IMR-90 (cell line): ENCODE data around the gene NUDT1. TPM values are rescaled to one million over a fixed set of nuclear protein-coding genes. Genes with fewer than 3 reads are reported as not detected.

ENCODE experiments used
- ATAC-seq: fragments of 200-7000 bp; cut with Tn5 transposase; 2 replicates; pipeline ENCODE4 v1.9.1; 2020; ENCODE audit warnings: low read depth, mild to moderate bottlenecking, moderate library complexity
- BruUV-seq: library from RNA; stranded (reverse); fragments of 400-500 nt; replicated peaks from 2 replicates; lab custom pipeline; 2021; lab: Mats Ljungman, UMichigan
- CTCF ChIA-PET: fragments of 300-600 bp; formaldehyde crosslinking; extraction: SDS; loops from one replicate; lab custom pipeline; 2021; ENCODE audit warnings: antibody characterized with exemption; lab: Yijun Ruan, JAX
- POLR2A ChIA-PET: fragments of 300-600 bp; sonication (Branson Sonifier 250); formaldehyde crosslinking; loops from one replicate; lab custom pipeline; 2022; ENCODE audit warnings: antibody characterized with exemption; ENCODE audit not compliant: unreplicated experiment; lab: Charles Lee
- DNase-seq: peaks from one replicate; pipeline ENCODE4 v3.0.0; 2013
- H2AFZ ChIP-seq: replicated peaks from 2 replicates; pipeline ENCODE3; 2013; ENCODE audit warnings: low read length, mild to moderate bottlenecking; ENCODE audit not compliant: poor library complexity
- H2AK5ac ChIP-seq: 2 replicates; pipeline ENCODE4 v1.6.1; 2013; ENCODE audit warnings: low read depth, low read length, inconsistent platforms
- H2AK9ac ChIP-seq: replicated peaks from 2 replicates; pipeline ENCODE3; 2013; ENCODE audit warnings: mild to moderate bottlenecking, low read depth, low read length, moderate library complexity; ENCODE audit not compliant: poor library complexity
- H2BK120ac ChIP-seq: 2 replicates; pipeline ENCODE4 v1.6.1; 2013; ENCODE audit warnings: low read depth, low read length, inconsistent platforms
- H2BK15ac ChIP-seq: 3 replicates; pipeline ENCODE4 v1.6.1; 2013; ENCODE audit warnings: low read depth, low read length, inconsistent platforms
- H2BK20ac ChIP-seq: 2 replicates; pipeline ENCODE4 v1.6.1; 2013; ENCODE audit warnings: low read depth, mild to moderate bottlenecking, inconsistent platforms, low read length, moderate library complexity
- H2BK5ac ChIP-seq: 2 replicates; pipeline ENCODE4 v1.6.1; 2013; ENCODE audit warnings: mild to moderate bottlenecking, low read depth, low read length, inconsistent platforms; ENCODE audit not compliant: poor library complexity, severe bottlenecking
- H3K14ac ChIP-seq: replicated peaks from 2 replicates; pipeline ENCODE4 v1.6.1; 2013; ENCODE audit warnings: low read depth, low read length, inconsistent platforms
- H3K18ac ChIP-seq: 2 replicates; pipeline ENCODE4 v1.6.1; 2013; ENCODE audit warnings: low read depth, low read length, control low read depth
- H3K23ac ChIP-seq: 2 replicates; pipeline ENCODE4 v1.6.1; 2013; ENCODE audit warnings: low read depth, low read length, inconsistent platforms
- H3K27ac ChIP-seq: 2 replicates; pipeline ENCODE4 v1.5.1; 2013; ENCODE audit warnings: mild to moderate bottlenecking, control low read depth, low read length; ENCODE audit not compliant: insufficient read depth
- H3K27me3 ChIP-seq: 2 replicates; pipeline ENCODE4 v1.6.1; 2013; ENCODE audit warnings: low read length; ENCODE audit not compliant: control insufficient read depth, insufficient read depth
- H3K36me3 ChIP-seq: 2 replicates; pipeline ENCODE4 v1.6.1; 2013; ENCODE audit warnings: low read length, mixed read lengths; ENCODE audit not compliant: control insufficient read depth, insufficient read depth
- H3K4ac ChIP-seq: 2 replicates; pipeline ENCODE4 v1.6.1; 2013; ENCODE audit warnings: low read depth, low read length, inconsistent platforms
- H3K4me1 ChIP-seq: 2 replicates; pipeline ENCODE4 v1.6.1; 2013; ENCODE audit warnings: low read length, mixed read lengths; ENCODE audit not compliant: control insufficient read depth, insufficient read depth
- H3K4me2 ChIP-seq: 2 replicates; pipeline ENCODE4 v1.6.1; 2013; ENCODE audit warnings: low read depth, mild to moderate bottlenecking, control low read depth, low read length, moderate library complexity
- H3K4me3 ChIP-seq: 2 replicates; pipeline ENCODE4 v1.5.1; 2013; ENCODE audit warnings: low read depth, mild to moderate bottlenecking, control low read depth, low read length, moderate library complexity; ENCODE audit not compliant: insufficient read depth
- H3K56ac ChIP-seq: 2 replicates; pipeline ENCODE4 v1.6.1; 2013; ENCODE audit warnings: low read length, inconsistent platforms; ENCODE audit not compliant: insufficient read depth; ENCODE audit errors: extremely low read depth
- H3K79me1 ChIP-seq, 2 experiments: 2 replicates each; pipeline ENCODE4 v1.6.1; 2013; ENCODE audit warnings: low read length in 2 of 2, inconsistent platforms in 1 of 2, low read depth in 1 of 2
- H3K9ac ChIP-seq: 2 replicates; pipeline ENCODE4 v1.6.1; 2013; ENCODE audit warnings: low read depth, low read length, control low read depth
- H3K9me1 ChIP-seq: 2 replicates; pipeline ENCODE4 v1.6.1; 2013; ENCODE audit warnings: low read length, inconsistent platforms; ENCODE audit not compliant: insufficient read depth
- H3K9me3 ChIP-seq: 2 replicates; pipeline ENCODE4 v1.6.1; 2013; ENCODE audit warnings: low read length; ENCODE audit not compliant: control insufficient read depth, insufficient read depth
- H4K20me1 ChIP-seq: 2 replicates; pipeline ENCODE4 v1.6.1; 2013; ENCODE audit warnings: low read length, inconsistent platforms; ENCODE audit not compliant: insufficient read depth
- H4K5ac ChIP-seq: 2 replicates; pipeline ENCODE4 v1.6.1; 2013; ENCODE audit warnings: mild to moderate bottlenecking, low read depth, low read length, control low read depth
- H4K8ac ChIP-seq, 2 experiments: 2 replicates each; pipeline ENCODE4 v1.6.1; 2013; ENCODE audit warnings: low read depth in 2 of 2, low read length in 2 of 2, control low read depth in 1 of 2, inconsistent platforms in 1 of 2
- H4K91ac ChIP-seq: 2 replicates; pipeline ENCODE4 v1.6.1; 2013; ENCODE audit warnings: low read depth, low read length, inconsistent platforms; ENCODE audit not compliant: insufficient read depth
- FOS ChIP-seq: fragments of 150-350 bp; IDR thresholded peaks from 2 replicates; pipeline ENCODE4 v1.6.1; 2016; ENCODE audit warnings: low read depth, low read length
- MAFK ChIP-seq: IDR thresholded peaks from 2 replicates; pipeline ENCODE4 v1.6.1; 2012; ENCODE audit warnings: low read depth, low read length, improper control_type of control experiment
- MAZ ChIP-seq: IDR thresholded peaks from 2 replicates; pipeline ENCODE4 v1.6.1; 2012; ENCODE audit warnings: low read depth, mild to moderate bottlenecking, low read length, improper control_type of control experiment, moderate library complexity, borderline replicate concordance
- NFE2L2 ChIP-seq: fragments of 150-350 bp; IDR thresholded peaks from 2 replicates; pipeline ENCODE4 v1.6.1; 2016; ENCODE audit warnings: low read depth, mild to moderate bottlenecking, low read length
- POLR2A ChIP-seq: IDR thresholded peaks from 2 replicates; pipeline ENCODE4 v1.6.1; 2012; ENCODE audit warnings: mild to moderate bottlenecking, low read depth, low read length
- RAD21 ChIP-seq: IDR thresholded peaks from 2 replicates; pipeline ENCODE4 v1.6.1; 2012; ENCODE audit warnings: low read length, improper control_type of control experiment
- RCOR1 ChIP-seq: IDR thresholded peaks from 2 replicates; pipeline ENCODE4 v1.6.1; 2012; ENCODE audit warnings: mild to moderate bottlenecking, low read length, improper control_type of control experiment; ENCODE audit not compliant: insufficient replicate concordance
- RFX5 ChIP-seq: IDR thresholded peaks from 2 replicates; pipeline ENCODE4 v1.8.0; 2012; ENCODE audit warnings: low read depth, mild to moderate bottlenecking, low read length, moderate library complexity
- SMC3 ChIP-seq: fragments of 150-350 bp; IDR thresholded peaks from 2 replicates; pipeline ENCODE4 v1.6.1; 2016; ENCODE audit warnings: low read depth, mild to moderate bottlenecking, antibody characterized with exemption, low read length, moderate library complexity
- WGBS, 2 experiments: methylation state at CpG; one replicate each; pipeline versions ENCODE4 v1.1.5 to v1.1.7; 2013; ENCODE audit warnings: missing lambda C conversion rate in 2 of 2; ENCODE audit not compliant: insufficient read length in 1 of 2; ENCODE audit errors: extremely low coverage in 2 of 2; 5-methylcytosine and 5-hydroxymethylcytosine counted together
- dilution Hi-C: fragments of 300-500 bp; cut with HindIII; formaldehyde crosslinking; loops from one replicate; pipeline ENCODE4 v1.14.3; 2018; ENCODE audit warnings: low sequenced_read_pairs; ENCODE audit not compliant: unreplicated experiment
- in situ Hi-C: fragments of 300-500 bp; cut with MboI; formaldehyde crosslinking; loops from 3 replicates; pipeline ENCODE4 v1.14.3; 2019; ENCODE audit warnings: low sequenced_read_pairs, inconsistent platforms, mixed read lengths
- intact Hi-C: fragments of 100-400 bp; cut with micrococcal nuclease; formaldehyde crosslinking; loops from 2 replicates; pipeline ENCODE4 v1.10.0; 2022
- polyA plus RNA-seq, 3 experiments: library from polyadenylated mRNA; depleted of rRNA; stranded (reverse); fragments of >200 nt; gene quantifications; 2 replicates each; pipeline ENCODE4 v1.2.3, GENCODE V29; 2012; ENCODE audit warnings: low replicate concordance in 1 of 3
- total RNA-seq: library from RNA; depleted of rRNA; stranded (reverse); fragments of >200 nt; gene quantifications from 2 replicates; pipeline ENCODE4 v1.2.3, GENCODE V29; 2012
- TF ChIP-seq, protein P1 (sequence below): conservative IDR thresholded peaks from 2 replicates; pipeline ENCODE4 v1.5.1; 2012; ENCODE audit warnings: mild to moderate bottlenecking, low read depth, low read length, improper control_type of control experiment

The NUDT1 gene
- total and polyA plus RNA-seq, 2 of the 4 experiments (the other 2 are of a cell fraction): 33.4 to 49.1 TPM

DNA sequence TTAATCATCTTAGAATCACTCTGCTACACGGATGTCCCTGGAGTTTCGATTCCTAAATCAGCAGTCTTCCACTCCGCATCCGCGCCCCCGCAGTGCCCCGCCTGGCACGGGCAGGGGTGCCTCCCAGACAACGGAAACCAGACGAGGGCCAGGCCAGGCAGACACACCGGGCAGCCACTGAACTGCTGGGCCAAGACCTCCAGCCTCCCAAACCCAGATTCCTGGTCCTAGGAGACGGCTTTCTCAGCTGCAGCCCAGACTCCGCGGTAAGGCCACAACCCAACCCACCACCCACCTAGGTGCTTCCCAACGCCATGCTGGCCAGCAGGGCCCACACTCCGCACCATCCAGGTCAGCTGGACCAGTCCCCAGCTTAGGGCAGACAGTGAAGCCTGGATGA is 42.5 kb upstream of the NUDT1 start:
- H3K14ac ChIP-seq: no peak overlapping the region
- H4K8ac ChIP-seq: no peak overlapping the region
- H3K56ac ChIP-seq: no peak overlapping the region
- no peak overlapping the region for H2AFZ ChIP-seq
- no peak overlapping the region for H2BK15ac ChIP-seq
- H3K79me1 ChIP-seq: peaks cover 0 to 28% of the 10 kb centered on the region in 2 experiments
- DNase-seq (no peak), ATAC-seq (no peak)
- peaks cover 21% of the 10 kb centered on the region for H3K36me3 ChIP-seq
- H3K4ac ChIP-seq: no peak overlapping the region
- no peak for TF ChIP-seq MAFK
- no peak for TF ChIP-seq FOS
- no peak for TF ChIP-seq SMC3
- TF ChIP-seq RFX5: no peak
- TF ChIP-seq MAZ: no peak
- TF ChIP-seq NFE2L2: no peak
- TF ChIP-seq RCOR1: no peak
- no peak for TF ChIP-seq POLR2A
- TF ChIP-seq, protein P1, sequence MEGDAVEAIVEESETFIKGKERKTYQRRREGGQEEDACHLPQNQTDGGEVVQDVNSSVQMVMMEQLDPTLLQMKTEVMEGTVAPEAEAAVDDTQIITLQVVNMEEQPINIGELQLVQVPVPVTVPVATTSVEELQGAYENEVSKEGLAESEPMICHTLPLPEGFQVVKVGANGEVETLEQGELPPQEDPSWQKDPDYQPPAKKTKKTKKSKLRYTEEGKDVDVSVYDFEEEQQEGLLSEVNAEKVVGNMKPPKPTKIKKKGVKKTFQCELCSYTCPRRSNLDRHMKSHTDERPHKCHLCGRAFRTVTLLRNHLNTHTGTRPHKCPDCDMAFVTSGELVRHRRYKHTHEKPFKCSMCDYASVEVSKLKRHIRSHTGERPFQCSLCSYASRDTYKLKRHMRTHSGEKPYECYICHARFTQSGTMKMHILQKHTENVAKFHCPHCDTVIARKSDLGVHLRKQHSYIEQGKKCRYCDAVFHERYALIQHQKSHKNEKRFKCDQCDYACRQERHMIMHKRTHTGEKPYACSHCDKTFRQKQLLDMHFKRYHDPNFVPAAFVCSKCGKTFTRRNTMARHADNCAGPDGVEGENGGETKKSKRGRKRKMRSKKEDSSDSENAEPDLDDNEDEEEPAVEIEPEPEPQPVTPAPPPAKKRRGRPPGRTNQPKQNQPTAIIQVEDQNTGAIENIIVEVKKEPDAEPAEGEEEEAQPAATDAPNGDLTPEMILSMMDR: no peak
- no peak for TF ChIP-seq RAD21
- intact Hi-C loops (no loop called here), dilution Hi-C loops (no loop called here), in situ Hi-C loops (no loop called here)
- ChIA-PET POLR2A (no interaction called here), CTCF (no interaction called here)
- WGBS, 2 experiments: 100% methylated on average over 7 of the region's 16 CpGs; no CpG with 5 or more reads in 1 of the 2 experiments
- no peak overlapping the region for H2BK120ac ChIP-seq
- H2BK5ac ChIP-seq: no peak overlapping the region
- peaks cover 6% of the 10 kb centered on the region; the same call in 1 of the 2 replicates for H3K9me1 ChIP-seq
- no peak overlapping the region for H3K23ac ChIP-seq
- no peak overlapping the region for H3K9ac ChIP-seq
- no peak overlapping the region for H4K5ac ChIP-seq
- H3K27me3 ChIP-seq: no peaks in the 10 kb centered on the region
- BruUV-seq: no TSS peak
- H4K20me1 ChIP-seq: peaks cover 4% of the 10 kb centered on the region
- no peak overlapping the region for H2AK9ac ChIP-seq
- H3K4me3 ChIP-seq: no peak overlapping the region
- H3K4me2 ChIP-seq: no peak overlapping the region
- H3K27ac ChIP-seq: no peak overlapping the region
- H3K4me1 ChIP-seq: peaks cover 8% of the 10 kb centered on the region
- no peaks in the 10 kb centered on the region for H3K9me3 ChIP-seq
- no peak overlapping the region for H2BK20ac ChIP-seq
- H2AK5ac ChIP-seq: no peak overlapping the region
- H3K18ac ChIP-seq: no peak overlapping the region
- no peak overlapping the region for H4K91ac ChIP-seq
